Type B pancreatic cell (in vitro differentiated cells): ENCODE results near the gene TPK1. TPM values are rescaled to one million over a fixed set of nuclear protein-coding genes. Genes with fewer than 3 reads are reported as not detected.

Experiments used
- DNase-seq: peaks from one replicate; pipeline ENCODE4 v3.0.0; 2021; ENCODE audit warnings: mixed read lengths; ENCODE audit not compliant: unreplicated experiment; ENCODE audit errors: extremely low spot score
- H3K27ac Mint-ChIP-seq: 2 replicates; pipeline ENCODE4 v1.8.0; 2021; ENCODE audit warnings: mild to moderate bottlenecking, mixed read lengths
- H3K27me3 Mint-ChIP-seq: 2 replicates; pipeline ENCODE4 v1.8.0; 2021; ENCODE audit warnings: mixed read lengths
- H3K36me3 Mint-ChIP-seq: 2 replicates; pipeline ENCODE4 v1.8.0; 2021; ENCODE audit warnings: mixed read lengths
- H3K4me1 Mint-ChIP-seq: one replicate; pipeline ENCODE4 v1.8.0; 2021; ENCODE audit warnings: mixed read lengths; ENCODE audit not compliant: unreplicated experiment
- H3K4me3 Mint-ChIP-seq: 2 replicates; pipeline ENCODE4 v1.8.0; 2021; ENCODE audit warnings: mild to moderate bottlenecking, mixed read lengths
- H3K9me3 Mint-ChIP-seq: 2 replicates; pipeline ENCODE4 v1.8.0; 2021; ENCODE audit warnings: mixed read lengths
- total RNA-seq: library from RNA; stranded (reverse); gene quantifications from 2 replicates; pipeline ENCODE4 v1.2.1, GENCODE V29; 2021; ENCODE audit warnings: low replicate concordance
- TF ChIP-seq, protein P1 (sequence below): fragments of 200-600 bp; sonication (generic); conservative IDR thresholded peaks from 2 replicates; pipeline ENCODE4 v1.5.0; 2021; ENCODE audit warnings: antibody characterized with exemption, mild to moderate bottlenecking

Gene TPK1
- total RNA-seq, 1 donor from 2014 or later, result 3.2 TPM

DNA sequence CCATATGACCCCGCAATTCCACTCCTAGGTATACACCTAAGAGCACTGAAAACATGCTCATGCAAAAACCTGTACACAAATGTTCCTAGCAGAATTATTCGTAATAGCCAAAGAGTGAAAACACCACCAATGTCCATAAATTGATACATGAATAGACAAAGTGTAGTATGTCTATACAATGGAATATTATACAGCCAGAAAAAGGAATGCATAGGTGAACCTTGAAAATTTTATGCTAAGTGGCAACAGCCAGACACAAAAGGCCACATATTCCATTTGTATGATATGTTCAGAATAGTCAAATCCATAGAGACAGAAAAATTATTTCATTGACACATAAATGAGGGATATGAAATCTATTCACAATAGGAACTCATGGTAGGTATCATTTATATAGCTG lies 351.4 kb downstream of the TPK1 start:
- Mint-ChIP-seq H3K4me1 (no peaks in the 10 kb centered on the region), H3K4me3 (no peak overlapping the region), H3K27ac (no peak overlapping the region), H3K27me3 (peaks cover 16% of the 10 kb centered on the region), H3K36me3 (no peaks in the 10 kb centered on the region), H3K9me3 (no peaks in the 10 kb centered on the region)
- no peak for DNase-seq
- TF ChIP-seq, protein P1, sequence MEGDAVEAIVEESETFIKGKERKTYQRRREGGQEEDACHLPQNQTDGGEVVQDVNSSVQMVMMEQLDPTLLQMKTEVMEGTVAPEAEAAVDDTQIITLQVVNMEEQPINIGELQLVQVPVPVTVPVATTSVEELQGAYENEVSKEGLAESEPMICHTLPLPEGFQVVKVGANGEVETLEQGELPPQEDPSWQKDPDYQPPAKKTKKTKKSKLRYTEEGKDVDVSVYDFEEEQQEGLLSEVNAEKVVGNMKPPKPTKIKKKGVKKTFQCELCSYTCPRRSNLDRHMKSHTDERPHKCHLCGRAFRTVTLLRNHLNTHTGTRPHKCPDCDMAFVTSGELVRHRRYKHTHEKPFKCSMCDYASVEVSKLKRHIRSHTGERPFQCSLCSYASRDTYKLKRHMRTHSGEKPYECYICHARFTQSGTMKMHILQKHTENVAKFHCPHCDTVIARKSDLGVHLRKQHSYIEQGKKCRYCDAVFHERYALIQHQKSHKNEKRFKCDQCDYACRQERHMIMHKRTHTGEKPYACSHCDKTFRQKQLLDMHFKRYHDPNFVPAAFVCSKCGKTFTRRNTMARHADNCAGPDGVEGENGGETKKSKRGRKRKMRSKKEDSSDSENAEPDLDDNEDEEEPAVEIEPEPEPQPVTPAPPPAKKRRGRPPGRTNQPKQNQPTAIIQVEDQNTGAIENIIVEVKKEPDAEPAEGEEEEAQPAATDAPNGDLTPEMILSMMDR, result no peak

DNA sequence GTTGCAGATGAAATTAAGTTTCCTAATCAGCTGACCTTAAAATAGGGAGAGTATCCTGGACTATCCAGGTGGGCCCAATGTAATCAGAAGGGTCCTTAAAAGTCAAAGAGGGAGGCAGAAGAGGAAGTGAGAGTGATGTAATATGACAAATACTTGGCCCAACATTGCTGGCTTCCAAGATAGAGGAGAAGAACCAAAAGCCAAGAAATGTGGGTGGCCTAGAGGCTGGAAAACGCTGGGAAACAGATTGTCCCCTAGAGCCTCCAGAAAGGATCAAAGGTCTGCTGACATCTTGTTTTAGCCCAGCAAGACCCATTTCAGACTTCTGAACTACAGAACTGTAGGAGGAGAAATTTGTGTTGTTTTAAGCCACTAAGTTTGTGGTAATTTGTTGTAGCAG lies 352.7 kb downstream of the TPK1 start:
- peaks cover 15% of the 10 kb centered on the region for H3K27me3 Mint-ChIP-seq
- TF ChIP-seq, protein P1, result no peak
- H3K36me3 Mint-ChIP-seq, result no peaks in the 10 kb centered on the region
- H3K4me1 Mint-ChIP-seq, result no peaks in the 10 kb centered on the region
- H3K27ac Mint-ChIP-seq, result no peak overlapping the region
- DNase-seq, result no peak
- H3K9me3 Mint-ChIP-seq, result no peaks in the 10 kb centered on the region
- no peak overlapping the region for H3K4me3 Mint-ChIP-seq

DNA sequence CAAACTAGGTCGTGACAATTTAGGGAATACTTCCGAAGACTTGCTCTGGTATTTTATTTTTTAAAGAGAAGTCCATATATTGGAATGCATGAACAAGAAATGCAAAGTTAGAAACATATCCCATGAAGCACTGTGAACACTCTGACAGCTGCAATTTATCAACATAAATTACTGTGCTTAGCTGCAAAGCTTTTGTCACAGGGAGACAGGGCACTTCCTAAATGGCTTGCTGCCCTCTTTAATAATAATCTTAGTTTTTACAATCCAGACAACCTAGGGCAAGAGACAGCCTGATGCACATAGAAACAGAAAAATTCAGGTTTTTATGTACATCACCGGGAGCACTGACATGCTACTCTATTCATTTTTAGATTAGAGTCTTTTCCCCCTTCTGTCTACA lies 354.0 kb downstream of the TPK1 start:
- Mint-ChIP-seq H3K4me3 (no peak overlapping the region), H3K9me3 (no peaks in the 10 kb centered on the region), H3K36me3 (no peaks in the 10 kb centered on the region), H3K4me1 (no peaks in the 10 kb centered on the region), H3K27ac (no peak overlapping the region), H3K27me3 (peaks cover 7% of the 10 kb centered on the region)
- DNase-seq, result no peak
- TF ChIP-seq, protein P1, result no peak

DNA sequence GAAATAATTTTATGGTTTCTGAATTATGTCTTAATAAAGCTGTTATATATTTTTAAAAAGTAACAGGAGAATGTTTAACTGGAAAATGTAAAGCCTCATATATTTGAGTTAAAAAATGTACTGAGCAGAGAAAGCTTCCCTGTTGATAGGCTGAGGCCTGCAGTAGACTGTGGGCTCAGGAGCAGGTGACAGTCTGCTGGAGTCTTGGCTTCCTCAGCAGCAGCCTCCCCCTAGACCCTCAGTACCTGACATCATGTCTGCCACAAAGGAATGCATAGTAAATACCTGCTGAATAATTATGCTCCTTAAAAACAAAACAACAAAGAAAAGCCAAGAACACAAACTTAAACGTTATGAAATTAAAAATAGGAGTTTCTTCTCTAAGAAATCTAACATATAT lies 358.5 kb downstream of the TPK1 start:
- Mint-ChIP-seq H3K4me1 (no peaks in the 10 kb centered on the region), H3K27ac (no peak overlapping the region), H3K4me3 (no peak overlapping the region), H3K9me3 (no peaks in the 10 kb centered on the region), H3K27me3 (peaks cover 9% of the 10 kb centered on the region), H3K36me3 (no peaks in the 10 kb centered on the region)
- no peak for DNase-seq
- TF ChIP-seq, protein P1, result no peak

DNA sequence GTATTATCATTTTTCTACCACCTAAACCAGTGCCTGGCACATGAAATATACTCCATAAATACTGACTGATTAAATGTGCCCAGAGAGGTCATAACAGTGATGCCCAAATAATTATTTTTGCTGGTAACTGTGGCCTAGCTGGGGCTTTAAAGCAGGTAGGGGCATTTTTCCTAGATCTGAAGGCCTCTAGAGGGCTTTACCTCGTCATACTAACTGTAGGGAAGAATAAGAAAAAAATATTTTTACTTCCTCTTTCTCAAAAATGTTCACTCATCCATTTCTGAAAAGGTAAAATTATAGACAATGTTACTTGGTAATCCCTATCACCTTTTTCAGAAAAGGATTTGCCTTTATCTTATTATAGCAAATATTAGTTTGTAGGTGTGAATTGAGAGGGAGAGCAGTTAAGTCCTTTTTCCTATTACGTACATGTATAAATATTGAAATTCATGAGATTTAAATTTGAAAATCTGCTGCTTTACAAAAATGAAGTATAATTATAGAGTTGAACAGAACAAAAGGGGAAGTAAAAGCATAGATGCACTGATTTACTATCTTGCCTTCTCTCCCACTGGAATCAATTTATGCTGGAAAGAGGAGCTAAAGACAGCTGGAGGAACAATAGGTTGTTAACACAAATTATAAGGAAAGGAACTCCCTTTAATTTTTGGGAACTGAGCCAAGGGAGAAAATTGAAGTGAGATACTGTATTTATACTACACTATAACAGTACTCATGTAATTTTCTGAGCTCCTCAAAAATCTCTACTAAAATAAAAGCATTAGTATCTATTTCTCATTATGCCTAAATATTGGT lies 360.8 kb downstream of the TPK1 start:
- Mint-ChIP-seq H3K36me3 (no peaks in the 10 kb centered on the region), H3K27ac (no peak overlapping the region), H3K4me1 (no peaks in the 10 kb centered on the region), H3K9me3 (no peaks in the 10 kb centered on the region), H3K4me3 (no peak overlapping the region), H3K27me3 (peaks cover 7% of the 10 kb centered on the region)
- DNase-seq, result no peak
- TF ChIP-seq, protein P1, result no peak
